CD8-positive, alpha-beta memory T cell (primary cell): Measurements from ENCODE around the gene PYGO1. TPM values are rescaled to one million over a fixed set of nuclear protein-coding genes. Genes with fewer than 3 reads are reported as not detected.
"Not testable (repeated sequence)": the region's sequence is repeated elsewhere in the genome, so short reads cannot be mapped to it uniquely, and the experiment has no call there.

Experiments used
- CTCF ChIA-PET: fragments of 350-600 bp; sonication (Branson Sonifier 250); formaldehyde crosslinking; loops from one replicate; lab custom pipeline; 2021; ENCODE audit warnings: antibody characterized with exemption; lab: Charles Lee
- POLR2A ChIA-PET: fragments of 350-600 bp; sonication (Branson Sonifier 250); formaldehyde crosslinking; loops from one replicate; lab custom pipeline; 2021; ENCODE audit warnings: antibody characterized with exemption; lab: Charles Lee
- DNase-seq, 5 donors: peaks; one replicate each; pipeline versions ENCODE4 v3.0.0 to v3.0.0-alpha.2; 2020 to 2022; ENCODE audit warnings: mixed read lengths in 1 of 5
- H3K27ac ChIP-seq: one replicate; pipeline ENCODE4 v1.7.0; 2013; ENCODE audit warnings: low read depth, mild to moderate bottlenecking, low read length, moderate library complexity
- H3K27me3 ChIP-seq: 2 replicates; pipeline ENCODE4 v1.7.0; 2013; ENCODE audit warnings: low read length, mild to moderate bottlenecking; ENCODE audit not compliant: insufficient read depth, poor library complexity, severe bottlenecking
- H3K36me3 ChIP-seq: 2 replicates; pipeline ENCODE4 v1.7.0; 2013; ENCODE audit warnings: mild to moderate bottlenecking, low read length, moderate library complexity; ENCODE audit not compliant: insufficient read depth
- H3K4me1 ChIP-seq: 2 replicates; pipeline ENCODE4 v1.7.0; 2013; ENCODE audit warnings: mild to moderate bottlenecking, low read length, moderate library complexity; ENCODE audit not compliant: insufficient read depth
- H3K4me3 ChIP-seq: 2 replicates; pipeline ENCODE4 v1.7.0; 2013; ENCODE audit warnings: mild to moderate bottlenecking, low read length
- H3K9me3 ChIP-seq: 2 replicates; pipeline ENCODE4 v1.7.0; 2013; ENCODE audit warnings: mild to moderate bottlenecking, low read length
- H3K27ac Mint-ChIP-seq, 8 donors: one replicate each; pipeline ENCODE4 v1.8.0; 2020 to 2021; ENCODE audit warnings: mixed read lengths in 8 of 8, mild to moderate bottlenecking in 6 of 8, inconsistent platforms in 3 of 8, moderate library complexity in 3 of 8
- H3K27me3 Mint-ChIP-seq, 2 donors: one replicate each; pipeline ENCODE4 v1.8.0; 2020 to 2021; ENCODE audit warnings: mixed read lengths in 2 of 2, mild to moderate bottlenecking in 1 of 2, moderate library complexity in 1 of 2
- H3K36me3 Mint-ChIP-seq, 3 donors: one replicate each; pipeline ENCODE4 v1.8.0; 2020 to 2021; ENCODE audit warnings: mixed read lengths in 3 of 3, inconsistent platforms in 1 of 3, mild to moderate bottlenecking in 1 of 3
- H3K4me1 Mint-ChIP-seq, 3 donors: one replicate each; pipeline ENCODE4 v1.8.0; 2020 to 2021; ENCODE audit warnings: mixed read lengths in 3 of 3, inconsistent platforms in 1 of 3, mild to moderate bottlenecking in 1 of 3
- H3K4me3 Mint-ChIP-seq, 7 donors: one replicate each; pipeline ENCODE4 v1.8.0; 2020 to 2021; ENCODE audit warnings: mixed read lengths in 7 of 7, mild to moderate bottlenecking in 6 of 7, moderate library complexity in 4 of 7, inconsistent platforms in 2 of 7
- H3K9me3 Mint-ChIP-seq, 5 donors: one replicate each; pipeline ENCODE4 v1.8.0; 2020 to 2022; ENCODE audit warnings: mixed read lengths in 5 of 5, mild to moderate bottlenecking in 3 of 5, moderate library complexity in 2 of 5, inconsistent platforms in 1 of 5
- polyA plus RNA-seq: library from polyadenylated mRNA; unstranded; fragments of 300-500 nt; fragmentation: Illumina TruSeq; gene quantifications from one replicate; pipeline ENCODE4 v1.2.3, GENCODE V29; 2021
- total RNA-seq, 2 experiments: library from RNA; stranded (reverse); gene quantifications; one replicate each; pipeline ENCODE4 v1.2.3, GENCODE V29; 2021

Gene PYGO1
- total and polyA plus RNA-seq, 3 experiments from 2014 or later, result 0.07 TPM; not detected in 2

DNA sequence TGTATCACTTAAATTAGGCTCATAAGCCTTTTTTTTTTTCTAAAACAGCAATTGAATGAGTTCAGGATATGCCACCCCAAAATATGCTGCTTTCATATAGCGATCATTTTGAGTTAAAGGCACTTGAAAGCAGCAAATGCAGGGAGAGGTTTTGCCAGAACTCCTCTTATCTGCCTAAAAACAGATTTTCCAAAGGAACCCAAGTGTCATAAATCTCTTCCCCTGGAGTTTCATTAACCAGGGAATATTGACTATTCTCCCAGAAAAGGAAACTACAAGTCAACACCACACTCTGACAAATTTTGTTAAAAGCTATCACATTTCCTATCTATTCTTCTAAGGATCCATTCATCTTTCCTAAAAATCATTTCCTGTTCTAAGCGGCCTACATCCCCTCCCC is 91.4 kb downstream of the PYGO1 start:
- peak overlapping the region in 5 of 7 donors; percentile 30 to 57 (median 34) for H3K4me3 Mint-ChIP-seq
- Histone ChIP-seq H3K27me3 (no peaks in the 10 kb centered on the region), H3K4me3 (no peak overlapping the region), H3K4me1 (no peaks in the 10 kb centered on the region), H3K9me3 (no peaks in the 10 kb centered on the region), H3K36me3 (no peaks in the 10 kb centered on the region), H3K27ac (no peak overlapping the region)
- peaks cover 0 to 1% (median 0%) of the 10 kb centered on the region in 3 donors for H3K36me3 Mint-ChIP-seq
- no peak for DNase-seq
- ChIA-PET POLR2A (no interaction called here), CTCF (no interaction called here)
- peak overlapping the region in 4 of 8 donors; percentile 8 to 70 (median 46) for H3K27ac Mint-ChIP-seq
- H3K4me1 Mint-ChIP-seq, result peaks cover 7 to 13% (median 9%) of the 10 kb centered on the region in 3 donors
- peaks cover 0 to 3% of the 10 kb centered on the region in 2 donors for H3K27me3 Mint-ChIP-seq
- no peaks in the 10 kb centered on the region for H3K9me3 Mint-ChIP-seq

DNA sequence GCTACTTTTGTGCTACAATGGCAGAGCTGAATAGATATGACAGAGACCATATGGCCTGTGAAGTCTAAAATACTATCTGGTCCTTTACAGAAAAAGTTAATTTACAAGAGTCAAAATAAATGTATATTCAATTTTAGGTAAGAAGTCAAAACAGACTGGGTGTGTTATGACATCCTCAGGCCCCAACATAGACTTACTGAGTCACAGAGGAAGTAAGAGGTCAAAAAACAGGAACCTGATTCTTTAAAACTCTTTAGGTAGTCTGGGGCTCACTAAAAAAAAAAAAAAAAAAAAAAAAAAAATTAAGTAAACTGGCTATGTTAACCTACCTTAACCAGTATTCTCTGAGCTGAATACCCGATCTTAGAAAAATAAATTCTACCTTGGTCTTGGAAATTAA is 93.2 kb downstream of the PYGO1 start:
- H3K4me3 Mint-ChIP-seq, result no peak overlapping the region
- ChIA-PET CTCF (no interaction called here), POLR2A (no interaction called here)
- H3K36me3 Mint-ChIP-seq, result peaks cover 0 to 1% (median 0%) of the 10 kb centered on the region in 3 donors
- Histone ChIP-seq H3K36me3 (no peaks in the 10 kb centered on the region), H3K27me3 (no peaks in the 10 kb centered on the region), H3K9me3 (no peaks in the 10 kb centered on the region), H3K4me1 (no peaks in the 10 kb centered on the region), H3K4me3 (no peak overlapping the region), H3K27ac (no peak overlapping the region)
- H3K9me3 Mint-ChIP-seq, result no peaks in the 10 kb centered on the region
- no peak overlapping the region for H3K27ac Mint-ChIP-seq
- H3K27me3 Mint-ChIP-seq, result peaks cover 0 to 3% of the 10 kb centered on the region in 2 donors
- DNase-seq, result peak in 1 of 5 donors; percentile 11
- peaks cover 7 to 13% (median 9%) of the 10 kb centered on the region in 3 donors for H3K4me1 Mint-ChIP-seq

GRCh38 chr15:55488952-55489600 is 99.1 kb downstream of the PYGO1 start:
- POLR2A ChIA-PET, H3K27ac ChIP-seq, H3K4me3 ChIP-seq, H3K9me3 Mint-ChIP-seq, H3K4me1 Mint-ChIP-seq, H3K27me3 Mint-ChIP-seq, H3K27ac Mint-ChIP-seq, H3K36me3 ChIP-seq, H3K9me3 ChIP-seq, DNase-seq, H3K4me1 ChIP-seq, H3K36me3 Mint-ChIP-seq, H3K4me3 Mint-ChIP-seq, H3K27me3 ChIP-seq: not testable (repeated sequence)
- CTCF ChIA-PET, result interaction anchor here (0.7 kb wide), 1 partner anchor 11 kb away, joined by 3 read pairs; no protein-coding TSS in a partner anchor

Other genes with a start within 250 kb of the PYGO1 start
- 10 to 100 TPM; 13.1 to 14.2 TPM for gene CCPG1, start 180.0 kb downstream of the PYGO1 start, total RNA-seq
- gene CCPG1, start 180.0 kb downstream of the PYGO1 start, polyA plus RNA-seq, result 52.8 TPM
- under 1 TPM in 1 of 2 experiments, not detected in 1; 0.44 TPM for gene PIERCE2, start 179.8 kb downstream of the PYGO1 start, total RNA-seq
- not detected for gene PIERCE2, start 179.8 kb downstream of the PYGO1 start, polyA plus RNA-seq
- gene DNAAF4, start 80.1 kb downstream of the PYGO1 start, total RNA-seq, result under 1 TPM; 0.53 to 0.85 TPM
- gene DNAAF4, start 80.1 kb downstream of the PYGO1 start, polyA plus RNA-seq, result not detected
- gene PRTG, start 154.8 kb upstream of the PYGO1 start, total RNA-seq, result not detected
- not detected for gene PRTG, start 154.8 kb upstream of the PYGO1 start, polyA plus RNA-seq